GM19023 (cell line): ENCODE measurements around the gene YRDC.
A peak's percentile ranks its signal among the peaks of the same experiment; 100 is the strongest.

Experiments
- ATAC-seq: cut with Tn5 transposase; IDR thresholded peaks from one replicate; pipeline ENCODE4 v1.9.1; 2021; ENCODE audit warnings: mild to moderate bottlenecking, moderate library complexity; ENCODE audit not compliant: unreplicated experiment

YRDC gene

GRCh38 chr1:37807555-37808368, at the start of gene YRDC, which contains the start of gene C1orf122:
Gene YRDC, minus strand, starts transcription at chr1:37808208. Its CDS starts 28 bp downstream, at chr1:37808180.
Gene C1orf122, plus strand, starts transcription at chr1:37807790. Its CDS starts 615 bp downstream, at chr1:37808405.
- peak; percentile 89 for ATAC-seq

GRCh38 chr1:37854406-37854805, 46.4 kb upstream of the YRDC start:
- no peak for ATAC-seq

- no peak for ATAC-seq
Observed at GRCh38 chr1:37853157-37853556, 45.1 kb upstream of the YRDC start.

GRCh38 chr1:37851782-37852210, 43.8 kb upstream of the YRDC start:
- ATAC-seq, result no peak

- no peak for ATAC-seq
Observed at GRCh38 chr1:37851262-37851661, 43.3 kb upstream of the YRDC start.

- no peak for ATAC-seq
Observed at GRCh38 chr1:37850352-37850955, 42.4 kb upstream of the YRDC start.

GRCh38 chr1:37849480-37849879, 41.5 kb upstream of the YRDC start:
- no peak for ATAC-seq

- no peak for ATAC-seq
Observed at GRCh38 chr1:37846647-37847339, 38.8 kb upstream of the YRDC start.

- no peak for ATAC-seq
Observed at GRCh38 chr1:37845786-37846185, 37.8 kb upstream of the YRDC start.

GRCh38 chr1:37845049-37845646, 37.1 kb upstream of the YRDC start:
- ATAC-seq, result no peak

GRCh38 chr1:37844536-37844935, 36.5 kb upstream of the YRDC start:
- ATAC-seq, result no peak

- no peak for ATAC-seq
Observed at GRCh38 chr1:37841652-37842051, 33.6 kb upstream of the YRDC start.

GRCh38 chr1:37840711-37841110, 32.7 kb upstream of the YRDC start:
- no peak for ATAC-seq

- no peak for ATAC-seq
Observed at GRCh38 chr1:37839676-37840075, 31.7 kb upstream of the YRDC start.

- no peak for ATAC-seq
Observed at GRCh38 chr1:37836788-37837187, 28.8 kb upstream of the YRDC start.

- no peak for ATAC-seq
Observed at GRCh38 chr1:37831809-37832208, 23.8 kb upstream of the YRDC start.

GRCh38 chr1:37831109-37831508, 23.1 kb upstream of the YRDC start:
- ATAC-seq, result no peak

- ATAC-seq, result no peak
Observed at GRCh38 chr1:37828410-37829074, 20.5 kb upstream of the YRDC start.

- no peak for ATAC-seq
Observed at GRCh38 chr1:37825506-37825905, 17.5 kb upstream of the YRDC start.

GRCh38 chr1:37824001-37824400, 16.0 kb upstream of the YRDC start:
- ATAC-seq, result no peak
